DOHH2 (cell line): ENCODE measurements around the gene UGT1A3.

Source experiments
- H3F3A ChIP-seq: fragments of 200-600 bp; sonication (generic), shearing (Covaris generic); 2 replicates; pipeline ENCODE4 v1.6.0; 2016; ENCODE audit warnings: antibody characterized with exemption, mild to moderate bottlenecking; ENCODE audit not compliant: control insufficient read depth, insufficient read depth
- H3K27ac ChIP-seq: fragments of 200-600 bp; sonication (generic); 2 replicates; pipeline ENCODE4 v1.5.1; 2014; ENCODE audit warnings: low read depth, mild to moderate bottlenecking, low read length, moderate library complexity
- H3K27me3 ChIP-seq: fragments of 200-600 bp; sonication (generic); 2 replicates; pipeline ENCODE4 v1.6.1; 2014; ENCODE audit warnings: mild to moderate bottlenecking, low read length, mixed read lengths; ENCODE audit not compliant: control insufficient read depth
- H3K36me3 ChIP-seq: fragments of 200-600 bp; sonication (generic); 2 replicates; pipeline ENCODE4 v1.6.1; 2014; ENCODE audit warnings: mild to moderate bottlenecking, low read length, moderate library complexity, mixed read lengths; ENCODE audit not compliant: control insufficient read depth
- H3K4me1 ChIP-seq: fragments of 200-600 bp; sonication (generic); 2 replicates; pipeline ENCODE4 v1.6.1; 2014; ENCODE audit warnings: mild to moderate bottlenecking, low read length, mixed read lengths; ENCODE audit not compliant: control insufficient read depth
- H3K4me2 ChIP-seq: fragments of 200-600 bp; sonication (generic); 2 replicates; pipeline ENCODE4 v1.6.0; 2014; ENCODE audit warnings: mild to moderate bottlenecking, low read length, moderate library complexity
- H3K4me3 ChIP-seq: fragments of 200-600 bp; sonication (generic); 2 replicates; pipeline ENCODE4 v1.5.1; 2014; ENCODE audit warnings: mild to moderate bottlenecking, low read length, mixed read lengths
- H3K79me2 ChIP-seq: fragments of 200-600 bp; sonication (generic); 2 replicates; pipeline ENCODE4 v1.6.1; 2014; ENCODE audit warnings: mild to moderate bottlenecking, low read length, mixed read lengths; ENCODE audit not compliant: control insufficient read depth
- H3K9me2 ChIP-seq: fragments of 200-600 bp; sonication (generic); replicated peaks from 2 replicates; pipeline ENCODE4 v1.6.1; 2014; ENCODE audit warnings: mild to moderate bottlenecking, low read length, mixed read lengths; ENCODE audit not compliant: control insufficient read depth
- H3K9me3 ChIP-seq: fragments of 200-600 bp; sonication (generic); 2 replicates; pipeline ENCODE4 v1.6.1; 2014; ENCODE audit warnings: antibody characterized with exemption, low read length, mixed read lengths; ENCODE audit not compliant: control insufficient read depth, insufficient read depth
- H4K20me1 ChIP-seq: fragments of 200-600 bp; sonication (generic); 2 replicates; pipeline ENCODE4 v1.6.0; 2014; ENCODE audit warnings: low read depth, mild to moderate bottlenecking, antibody characterized with exemption, low read length, moderate library complexity; ENCODE audit not compliant: control insufficient read depth, insufficient read depth
- EZH2phosphoT487 ChIP-seq: fragments of 200-600 bp; sonication (generic); IDR thresholded peaks from 2 replicates; pipeline ENCODE4 v1.6.1; 2017; ENCODE audit warnings: borderline replicate concordance, mild to moderate bottlenecking, antibody characterized with exemption, low read length, moderate library complexity, mixed read lengths
- TF ChIP-seq, protein P1 (sequence below): fragments of 200-600 bp; sonication (generic); IDR thresholded peaks from one replicate; pipeline ENCODE4 v1.5.1; 2014; ENCODE audit warnings: antibody characterized with exemption, mild to moderate bottlenecking, low read depth, low read length; ENCODE audit not compliant: poor library complexity, severe bottlenecking

The UGT1A3 gene

DNA sequence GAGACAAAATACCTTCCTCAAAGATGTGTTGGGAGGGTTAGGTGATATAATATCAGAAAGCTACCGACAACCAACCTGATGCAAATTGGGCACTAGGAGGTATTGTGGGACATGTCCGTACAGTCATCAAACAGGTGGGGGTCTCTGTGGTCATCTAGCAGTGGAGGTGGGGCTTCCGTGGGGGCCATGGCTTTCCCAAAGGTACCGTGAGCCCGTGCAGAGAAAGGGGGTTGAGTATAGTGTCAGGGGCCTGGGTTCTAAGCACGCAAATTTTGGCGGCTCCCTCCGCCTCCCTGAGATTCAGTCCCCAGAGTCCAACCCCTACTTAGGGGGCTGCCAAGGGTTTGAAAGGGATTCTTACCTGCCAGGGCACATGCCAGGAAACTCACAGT is 92.9 kb downstream of the UGT1A3 start:
- no peaks in the 10 kb centered on the region for H4K20me1 ChIP-seq
- TF ChIP-seq EZH2phosphoT487, result no peak
- TF ChIP-seq, protein P1, sequence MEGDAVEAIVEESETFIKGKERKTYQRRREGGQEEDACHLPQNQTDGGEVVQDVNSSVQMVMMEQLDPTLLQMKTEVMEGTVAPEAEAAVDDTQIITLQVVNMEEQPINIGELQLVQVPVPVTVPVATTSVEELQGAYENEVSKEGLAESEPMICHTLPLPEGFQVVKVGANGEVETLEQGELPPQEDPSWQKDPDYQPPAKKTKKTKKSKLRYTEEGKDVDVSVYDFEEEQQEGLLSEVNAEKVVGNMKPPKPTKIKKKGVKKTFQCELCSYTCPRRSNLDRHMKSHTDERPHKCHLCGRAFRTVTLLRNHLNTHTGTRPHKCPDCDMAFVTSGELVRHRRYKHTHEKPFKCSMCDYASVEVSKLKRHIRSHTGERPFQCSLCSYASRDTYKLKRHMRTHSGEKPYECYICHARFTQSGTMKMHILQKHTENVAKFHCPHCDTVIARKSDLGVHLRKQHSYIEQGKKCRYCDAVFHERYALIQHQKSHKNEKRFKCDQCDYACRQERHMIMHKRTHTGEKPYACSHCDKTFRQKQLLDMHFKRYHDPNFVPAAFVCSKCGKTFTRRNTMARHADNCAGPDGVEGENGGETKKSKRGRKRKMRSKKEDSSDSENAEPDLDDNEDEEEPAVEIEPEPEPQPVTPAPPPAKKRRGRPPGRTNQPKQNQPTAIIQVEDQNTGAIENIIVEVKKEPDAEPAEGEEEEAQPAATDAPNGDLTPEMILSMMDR, result no peak
- no peaks in the 10 kb centered on the region for H3K9me2 ChIP-seq
- H3K4me3 ChIP-seq, result no peak overlapping the region
- H3F3A ChIP-seq, result no peaks in the 10 kb centered on the region
- H3K4me2 ChIP-seq, result no peak overlapping the region
- no peaks in the 10 kb centered on the region for H3K27me3 ChIP-seq
- no peaks in the 10 kb centered on the region for H3K9me3 ChIP-seq
- no peaks in the 10 kb centered on the region for H3K4me1 ChIP-seq
- H3K27ac ChIP-seq, result no peak overlapping the region
- no peaks in the 10 kb centered on the region for H3K36me3 ChIP-seq
- no peaks in the 10 kb centered on the region for H3K79me2 ChIP-seq

DNA sequence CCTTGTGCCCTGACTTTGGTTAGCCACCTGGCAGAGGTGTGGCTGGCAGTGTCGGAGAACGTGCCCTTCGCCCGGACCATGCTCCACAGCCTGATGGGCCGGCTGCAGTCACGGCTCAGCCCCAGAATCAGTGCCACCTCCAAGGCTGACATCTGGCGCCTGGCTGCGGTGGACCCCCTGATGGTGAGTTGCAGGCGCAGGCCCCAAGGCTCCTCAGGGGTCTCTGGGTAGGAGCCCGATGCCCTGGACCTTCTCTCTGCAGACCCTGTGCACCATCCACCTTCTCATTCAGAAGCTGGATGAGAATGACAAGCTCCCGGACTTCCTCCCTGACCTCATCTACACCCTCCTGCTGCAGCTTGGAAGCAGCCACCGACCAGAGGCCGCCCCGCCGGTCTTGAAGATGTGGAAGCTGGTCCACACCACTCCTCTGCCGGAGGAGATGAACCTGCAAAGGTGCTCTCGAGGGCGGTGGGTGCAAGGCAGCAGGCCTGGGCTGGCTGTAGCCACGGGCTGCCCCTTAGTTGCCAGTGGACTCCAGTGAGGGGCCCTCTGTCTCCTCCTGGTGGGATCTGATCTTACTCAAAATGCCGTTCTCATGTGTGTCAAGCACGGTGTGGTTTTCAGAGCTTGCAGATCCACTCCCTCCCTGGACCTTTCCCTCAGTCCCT is 93.4 kb downstream of the UGT1A3 start:
- no peak overlapping the region for H3K4me2 ChIP-seq
- no peaks in the 10 kb centered on the region for H3K9me2 ChIP-seq
- H3K9me3 ChIP-seq, result no peaks in the 10 kb centered on the region
- H3K4me3 ChIP-seq, result no peak overlapping the region
- no peaks in the 10 kb centered on the region for H3K36me3 ChIP-seq
- H3K27ac ChIP-seq, result no peak overlapping the region
- H3K4me1 ChIP-seq, result no peaks in the 10 kb centered on the region
- no peaks in the 10 kb centered on the region for H3K27me3 ChIP-seq
- H4K20me1 ChIP-seq, result no peaks in the 10 kb centered on the region
- TF ChIP-seq EZH2phosphoT487, result no peak
- TF ChIP-seq, protein P1, result no peak
- H3K79me2 ChIP-seq, result no peaks in the 10 kb centered on the region
- no peaks in the 10 kb centered on the region for H3F3A ChIP-seq
